GM12865 (cell line): Measurements from ENCODE around the gene RAPGEF2.
"Not testable (repeated sequence)": the region's sequence is repeated elsewhere in the genome, so short reads cannot be mapped to it uniquely, and the experiment has no call there.

Experiments used
- DNase-seq: peaks from one replicate; pipeline ENCODE4 v3.0.0; 2010; ENCODE audit warnings: low read depth
- H3K4me3 ChIP-seq: 2 replicates; pipeline ENCODE4 v1.5.1; 2011; ENCODE audit warnings: mild to moderate bottlenecking, low read depth, low read length, control low read depth
- TF ChIP-seq, protein P1 (sequence below): IDR thresholded peaks from 2 replicates; pipeline ENCODE4 v1.5.1; 2011; ENCODE audit warnings: low read length, control low read depth, low read depth, inconsistent platforms; ENCODE audit not compliant: insufficient read depth; ENCODE audit errors: missing control alignments

The RAPGEF2 gene

DNA sequence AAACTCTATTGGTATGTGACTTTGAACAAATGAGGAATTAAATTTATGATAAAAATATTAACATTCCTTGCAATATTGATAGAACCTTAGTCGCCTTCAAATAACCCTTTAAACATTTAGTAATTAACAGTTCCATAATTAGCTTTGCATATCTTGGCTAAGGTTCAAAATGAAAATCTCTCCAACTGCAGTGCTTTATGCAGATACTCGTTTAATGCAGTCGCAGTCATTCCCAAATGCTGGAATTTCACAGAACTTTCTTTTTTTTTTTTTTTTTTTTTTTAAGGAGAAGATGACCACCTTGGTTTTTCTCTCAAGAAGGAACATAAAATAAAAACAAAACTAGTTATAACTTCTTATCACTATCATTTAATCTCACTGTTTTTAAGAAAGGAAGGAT is 5.2 kb downstream of the RAPGEF2 start:
- TF ChIP-seq, protein P1, sequence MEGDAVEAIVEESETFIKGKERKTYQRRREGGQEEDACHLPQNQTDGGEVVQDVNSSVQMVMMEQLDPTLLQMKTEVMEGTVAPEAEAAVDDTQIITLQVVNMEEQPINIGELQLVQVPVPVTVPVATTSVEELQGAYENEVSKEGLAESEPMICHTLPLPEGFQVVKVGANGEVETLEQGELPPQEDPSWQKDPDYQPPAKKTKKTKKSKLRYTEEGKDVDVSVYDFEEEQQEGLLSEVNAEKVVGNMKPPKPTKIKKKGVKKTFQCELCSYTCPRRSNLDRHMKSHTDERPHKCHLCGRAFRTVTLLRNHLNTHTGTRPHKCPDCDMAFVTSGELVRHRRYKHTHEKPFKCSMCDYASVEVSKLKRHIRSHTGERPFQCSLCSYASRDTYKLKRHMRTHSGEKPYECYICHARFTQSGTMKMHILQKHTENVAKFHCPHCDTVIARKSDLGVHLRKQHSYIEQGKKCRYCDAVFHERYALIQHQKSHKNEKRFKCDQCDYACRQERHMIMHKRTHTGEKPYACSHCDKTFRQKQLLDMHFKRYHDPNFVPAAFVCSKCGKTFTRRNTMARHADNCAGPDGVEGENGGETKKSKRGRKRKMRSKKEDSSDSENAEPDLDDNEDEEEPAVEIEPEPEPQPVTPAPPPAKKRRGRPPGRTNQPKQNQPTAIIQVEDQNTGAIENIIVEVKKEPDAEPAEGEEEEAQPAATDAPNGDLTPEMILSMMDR = no peak
- no peak overlapping the region for H3K4me3 ChIP-seq
- no peak for DNase-seq

DNA sequence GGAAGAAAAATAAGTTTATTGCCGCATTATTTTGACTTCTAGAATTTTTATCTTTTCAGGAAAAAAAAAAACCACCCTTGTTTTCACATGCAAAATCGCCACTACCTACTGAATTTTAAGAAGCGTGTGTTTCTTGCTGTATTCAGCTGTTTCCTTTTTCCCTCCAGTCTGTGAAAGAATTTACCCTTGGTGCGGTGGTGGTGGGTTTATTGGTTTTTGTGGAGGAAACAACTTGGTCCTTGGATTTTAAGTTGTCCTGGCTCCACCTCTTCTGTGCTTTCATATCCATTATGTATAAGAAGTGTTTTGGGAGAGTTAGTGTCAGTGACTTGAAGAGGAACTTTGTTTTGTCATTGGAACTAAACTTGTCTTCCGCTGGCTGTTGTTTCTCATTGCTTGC is 8.1 kb downstream of the RAPGEF2 start:
- DNase-seq = no peak
- TF ChIP-seq, protein P1 = no peak
- H3K4me3 ChIP-seq = no peak overlapping the region

DNA sequence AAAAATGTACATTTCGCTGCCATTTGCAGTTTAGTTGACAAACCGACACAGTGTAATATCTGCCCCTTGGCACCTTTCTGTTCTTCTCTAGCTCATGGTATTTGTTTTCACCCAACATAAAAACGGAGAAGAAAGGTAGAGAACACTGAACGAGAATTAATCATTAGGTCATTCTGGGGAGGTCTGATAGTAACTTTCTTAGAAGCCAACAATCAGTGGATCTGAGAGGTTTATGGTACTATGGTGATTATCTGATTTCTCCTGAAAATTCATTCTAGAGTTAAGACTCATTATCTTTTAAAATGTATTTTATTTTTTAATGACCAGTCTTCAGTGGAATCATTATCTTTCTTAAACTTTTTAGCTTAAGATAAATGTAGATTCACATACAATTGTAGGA is 8.5 kb downstream of the RAPGEF2 start:
- no peak for DNase-seq
- TF ChIP-seq, protein P1 = no peak
- no peak overlapping the region for H3K4me3 ChIP-seq

DNA sequence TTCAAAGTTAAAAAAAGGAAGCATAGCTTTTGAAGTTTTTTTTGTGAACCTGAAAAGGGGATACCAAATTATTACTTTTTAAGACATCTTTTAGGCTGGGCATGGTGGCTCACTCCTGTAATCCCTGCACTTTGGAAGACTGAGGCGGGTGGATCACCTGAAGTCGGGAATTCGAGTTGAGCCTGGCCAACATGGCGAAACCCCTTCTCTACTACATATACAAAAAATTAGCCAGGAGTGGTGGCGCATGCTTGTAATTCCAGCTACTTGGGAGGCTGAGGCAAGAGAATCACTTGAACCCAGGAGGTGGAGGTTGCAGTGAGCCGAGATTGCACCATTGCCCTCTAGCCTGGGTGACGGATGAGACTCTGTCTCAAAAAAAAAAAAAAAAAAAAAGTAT is 10.5 kb downstream of the RAPGEF2 start:
- DNase-seq, H3K4me3 ChIP-seq: not testable (repeated sequence)

DNA sequence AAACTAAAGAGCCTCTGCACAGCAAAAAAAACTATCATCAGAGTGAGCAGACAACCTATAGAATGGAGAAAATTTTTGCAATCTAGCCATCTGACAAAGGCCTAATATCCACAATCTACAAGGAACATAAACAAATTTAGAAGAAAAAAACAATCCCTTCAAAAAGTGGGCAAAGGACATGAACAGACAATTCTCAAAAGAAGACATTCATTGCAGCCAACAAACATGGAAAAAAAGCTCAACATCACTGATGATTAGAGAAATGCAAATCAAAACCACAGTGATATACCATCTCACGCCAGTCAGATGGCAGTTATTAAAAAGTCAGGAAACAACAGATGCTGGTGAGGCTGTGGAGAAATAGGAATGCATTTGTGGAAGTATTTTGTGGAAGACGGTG is 13.2 kb downstream of the RAPGEF2 start:
- not testable (repeated sequence) for DNase-seq, H3K4me3 ChIP-seq

DNA sequence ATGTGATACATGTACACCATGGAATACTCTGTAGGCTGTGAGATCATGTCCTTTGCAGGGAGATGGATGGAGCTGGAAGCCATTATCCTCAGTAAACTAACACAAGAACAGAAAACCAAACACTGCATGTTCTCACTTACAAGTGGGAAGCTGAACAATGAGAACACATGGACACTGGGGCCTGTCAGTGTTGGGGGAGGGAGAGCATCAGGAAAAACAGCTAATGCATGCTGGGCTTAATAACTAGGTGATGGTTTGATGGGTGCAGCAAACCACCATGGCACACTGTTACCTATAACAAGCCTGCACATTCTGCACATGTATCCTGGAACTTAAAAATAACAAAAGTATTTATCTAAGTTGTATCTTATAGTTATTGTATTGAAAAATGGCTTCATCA is 13.8 kb downstream of the RAPGEF2 start:
- H3K4me3 ChIP-seq, DNase-seq: not testable (repeated sequence)

DNA sequence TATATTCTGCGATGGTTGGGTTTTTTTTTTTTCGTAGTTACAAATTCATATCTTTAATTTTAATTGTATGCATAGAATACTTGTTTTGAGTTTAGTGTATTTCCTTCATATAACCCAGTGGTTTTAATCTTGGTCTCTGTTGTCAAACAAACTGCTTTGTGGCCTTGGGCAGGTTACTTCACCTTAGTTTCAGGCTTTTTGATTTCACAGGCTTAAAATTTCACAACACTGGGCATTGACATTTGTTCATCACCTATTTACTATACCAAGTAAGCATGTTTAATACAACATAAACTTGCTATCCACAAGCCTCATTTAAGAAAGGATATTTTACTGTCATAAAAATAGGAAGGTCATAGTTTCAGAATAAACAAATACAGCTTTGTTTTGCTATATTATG is 14.7 kb downstream of the RAPGEF2 start:
- no peak overlapping the region for H3K4me3 ChIP-seq
- TF ChIP-seq, protein P1 = no peak
- no peak for DNase-seq

DNA sequence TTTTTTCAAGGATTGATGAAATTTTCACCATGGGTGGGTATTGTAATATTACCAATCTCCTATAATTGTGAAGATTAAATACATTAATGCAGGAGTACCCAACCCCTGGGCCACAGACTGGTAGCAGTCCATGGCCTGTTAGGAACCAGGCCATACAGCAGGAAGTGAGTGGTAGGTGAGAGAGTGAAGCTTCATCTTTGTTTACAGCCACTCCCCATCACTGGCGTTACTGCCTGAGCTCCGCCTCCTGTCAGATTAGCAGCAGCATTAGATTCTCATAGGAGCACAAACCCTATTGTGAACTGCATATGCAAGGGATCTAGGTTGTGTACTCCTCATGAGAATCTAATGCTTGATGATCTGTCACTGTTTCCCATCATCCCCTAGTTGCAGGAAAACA is 15.1 kb downstream of the RAPGEF2 start:
- H3K4me3 ChIP-seq = no peak overlapping the region
- no peak for DNase-seq
- TF ChIP-seq, protein P1 = no peak

DNA sequence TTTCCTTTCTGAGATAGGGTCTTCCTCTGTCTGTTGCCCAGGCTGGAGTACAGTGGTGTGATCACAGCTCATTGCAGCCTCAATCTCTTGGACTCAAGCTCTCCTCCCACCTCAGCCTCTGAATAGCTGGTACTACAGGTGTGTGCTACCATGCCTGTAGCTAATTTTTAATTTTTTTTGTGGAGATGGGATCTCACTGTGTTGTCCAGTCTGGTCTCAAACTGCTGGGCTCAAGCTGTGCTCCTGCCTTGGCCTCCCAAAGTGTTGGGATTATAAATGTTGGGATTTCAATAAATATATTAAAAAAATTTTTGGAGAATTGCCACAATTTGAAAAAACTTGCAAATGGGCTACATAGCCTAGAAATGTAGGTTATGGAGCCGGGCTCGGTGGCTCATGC is 18.5 kb downstream of the RAPGEF2 start:
- TF ChIP-seq, protein P1 = no peak
- DNase-seq = no peak

More for the DNA sequence above, 18.5 kb downstream of the RAPGEF2 start:
- no peak overlapping the region for H3K4me3 ChIP-seq
